ENCODE data around the gene TRAPPC11.
A peak's percentile ranks its signal among the peaks of the same experiment; 100 is the strongest.
"Not testable (repeated sequence)": the region's sequence is repeated elsewhere in the genome, so short reads cannot be mapped to it uniquely, and the experiment has no call there.

TRAPPC11 gene

DNA sequence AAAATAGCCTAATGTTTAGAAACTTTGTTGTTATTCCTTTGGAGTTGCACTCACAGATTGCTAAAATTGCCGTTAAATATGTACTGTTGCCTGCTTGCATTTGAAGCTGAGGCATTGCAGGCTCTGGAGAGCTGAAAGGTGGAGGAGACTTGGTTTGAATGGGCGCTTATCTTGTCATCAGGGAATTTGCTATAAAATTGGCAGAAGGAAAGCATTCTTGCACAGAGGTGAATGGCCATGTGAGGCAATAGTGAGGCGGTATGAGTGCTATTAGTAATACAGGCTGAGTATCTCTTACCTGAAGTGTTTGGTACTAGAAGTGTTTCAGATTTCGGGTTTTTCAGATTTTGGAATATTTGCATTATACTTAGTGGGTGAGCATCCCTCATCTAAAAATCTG is 41.3 kb downstream of the TRAPPC11 start:
- H3K4me3 ChIP-seq (ENCODE audit: low read length), result no peak overlapping the region
- DNase-seq (ENCODE audit: low read depth, low spot score), result no peak

GRCh38 chr4:183702492-183702891 is 43.4 kb downstream of the TRAPPC11 start:
- DNase-seq (ENCODE audit: low read depth, low spot score), result no peak

DNA sequence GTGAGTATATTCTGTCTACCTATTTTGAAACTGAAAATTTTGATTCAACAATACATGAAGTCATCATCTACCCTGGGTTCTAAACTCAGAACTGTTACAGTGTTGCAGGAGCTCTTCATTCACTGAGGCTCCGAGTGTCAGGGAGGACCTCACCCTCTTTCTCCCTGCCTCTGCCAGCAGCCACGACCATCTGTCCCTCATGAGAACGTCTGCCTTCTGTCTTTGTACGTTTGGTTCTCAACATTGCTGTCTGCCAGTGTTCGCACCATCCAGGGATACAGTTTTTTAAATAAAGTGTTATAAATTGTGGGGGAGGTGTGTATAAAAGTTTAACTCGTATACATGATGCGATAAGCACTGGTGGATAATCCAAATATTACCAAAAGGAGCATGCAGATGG is 55.5 kb downstream of the TRAPPC11 start:
- no peak overlapping the region for H3K4me3 ChIP-seq (ENCODE audit: low read length)
- no peak for DNase-seq (ENCODE audit: low read depth, low spot score)

More at GRCh38 chr4:183702492-183702891, 43.4 kb downstream of the TRAPPC11 start:
- no peak overlapping the region for H3K4me3 ChIP-seq (ENCODE audit: low read length)

DNA sequence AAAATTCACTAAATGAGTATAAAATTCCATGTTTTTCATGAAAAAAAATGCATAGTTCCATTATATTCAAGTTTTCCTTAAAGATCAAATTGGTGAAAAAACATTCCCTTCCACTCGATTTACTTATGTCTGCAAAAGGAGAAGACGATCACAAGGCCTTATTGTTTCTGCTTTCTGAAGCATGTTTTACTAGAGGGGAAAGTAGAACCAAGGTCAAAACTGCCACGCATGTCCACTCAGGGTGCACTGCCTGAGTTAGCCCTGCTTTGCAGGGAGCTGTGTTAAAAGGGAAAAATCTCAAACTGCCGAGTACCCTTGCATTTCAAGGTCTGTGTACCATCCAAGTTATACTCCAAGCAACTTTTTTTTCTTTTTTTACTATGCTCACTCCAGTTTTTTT is 57.2 kb downstream of the TRAPPC11 start:
- no peak for DNase-seq (ENCODE audit: low read depth, low spot score)
- H3K4me3 ChIP-seq (ENCODE audit: low read length), result no peak overlapping the region

GRCh38 chr4:183718876-183719275 is 59.8 kb downstream of the TRAPPC11 start:
- H3K4me3 ChIP-seq (ENCODE audit: low read length), result no peak overlapping the region
- DNase-seq (ENCODE audit: low read depth, low spot score), result no peak

GRCh38 chr4:183721207-183722081 is 62.4 kb downstream of the TRAPPC11 start:
- DNase-seq (ENCODE audit: low read depth, low spot score), result no peak
- no peak overlapping the region for H3K4me3 ChIP-seq (ENCODE audit: low read length)

- no peak overlapping the region for H3K4me3 ChIP-seq (ENCODE audit: low read length)
- DNase-seq (ENCODE audit: low read depth, low spot score), result peak; percentile 71
Observed at GRCh38 chr4:183722731-183723560, 63.9 kb downstream of the TRAPPC11 start.

DNA sequence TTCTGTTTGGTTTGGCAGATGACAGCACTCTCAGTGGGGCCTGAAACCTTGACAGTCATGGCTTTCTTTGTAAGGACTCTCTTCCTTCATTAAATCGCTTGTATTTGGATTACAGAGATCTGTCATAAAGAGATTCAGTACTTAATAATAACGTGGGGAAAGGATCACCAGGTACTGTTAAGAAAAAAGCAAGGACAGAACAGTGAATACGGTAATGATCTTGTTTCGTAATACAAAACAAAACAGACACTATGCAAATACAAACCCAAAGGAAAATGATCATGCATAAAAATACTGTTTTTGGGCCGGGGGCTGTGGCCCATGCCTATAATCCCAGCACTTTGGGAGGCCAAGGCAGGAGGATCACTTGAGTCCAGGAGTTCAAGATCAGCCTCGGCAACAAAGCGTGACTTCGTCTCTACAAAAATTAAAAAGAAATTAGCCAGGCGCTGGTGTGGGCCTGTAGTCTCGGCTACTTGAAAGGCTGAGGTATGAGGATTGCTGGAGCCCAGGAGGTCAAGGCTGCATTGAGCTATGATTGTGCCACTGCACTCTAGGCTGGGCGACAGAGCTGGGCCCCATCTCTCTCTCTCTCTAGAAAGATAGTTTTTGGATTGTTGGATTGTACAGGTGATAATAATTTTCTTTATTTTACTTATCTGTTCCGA is 64.6 kb downstream of the TRAPPC11 start:
- no peak for DNase-seq (ENCODE audit: low read depth, low spot score)
- H3K4me3 ChIP-seq (ENCODE audit: low read length), result no peak overlapping the region

DNA sequence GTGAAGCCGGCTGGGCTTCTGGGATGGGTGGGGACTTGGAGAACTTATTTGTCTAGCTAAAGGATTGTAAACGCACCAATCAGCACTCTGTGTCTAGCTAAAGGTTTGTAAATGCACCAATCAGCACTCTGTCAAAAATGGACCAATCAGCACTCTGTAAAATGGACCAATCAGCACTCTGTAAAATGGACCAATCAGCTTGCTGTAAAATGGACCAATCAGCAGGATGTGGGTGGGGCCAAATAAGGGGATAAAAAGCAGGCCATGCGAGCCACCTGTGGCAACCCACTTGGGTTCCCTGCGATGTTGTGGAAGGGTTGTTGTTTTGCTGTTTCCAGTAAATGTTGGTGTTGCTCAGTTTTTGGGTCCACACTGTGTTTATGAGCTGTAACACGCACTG is 66.5 kb downstream of the TRAPPC11 start:
- H3K4me3 ChIP-seq (ENCODE audit: low read length); DNase-seq (ENCODE audit: low read depth, low spot score): not testable (repeated sequence)

DNA sequence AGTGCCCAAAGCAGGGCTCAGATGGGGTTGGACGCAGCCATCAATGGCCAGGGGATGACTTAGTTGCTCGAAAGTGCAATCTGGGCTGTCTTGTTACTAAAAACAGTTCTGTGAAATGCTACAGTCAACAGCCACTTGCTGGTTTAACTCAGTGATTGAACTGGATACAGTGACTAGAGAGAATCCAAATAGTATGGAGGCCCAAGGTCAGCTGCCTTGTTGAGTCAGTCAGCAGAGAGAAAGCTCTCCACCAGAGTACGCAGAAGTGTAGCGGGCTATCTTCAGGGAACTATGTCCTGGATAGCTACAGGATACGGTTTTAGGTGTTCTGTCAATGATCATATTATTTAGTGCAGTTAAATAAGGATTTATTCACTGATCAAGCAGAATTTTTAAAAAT is 68.4 kb downstream of the TRAPPC11 start:
- no peak overlapping the region for H3K4me3 ChIP-seq (ENCODE audit: low read length)
- no peak for DNase-seq (ENCODE audit: low read depth, low spot score)

- no peak for DNase-seq (ENCODE audit: low read depth, low spot score)
- H3K4me3 ChIP-seq (ENCODE audit: low read length), result no peak overlapping the region
Observed at GRCh38 chr4:183728223-183729068, 69.4 kb downstream of the TRAPPC11 start.

- H3K4me3 ChIP-seq (ENCODE audit: low read length), result no peak overlapping the region
- no peak for DNase-seq (ENCODE audit: low read depth, low spot score)
Observed at GRCh38 chr4:183729069-183729406, 69.9 kb downstream of the TRAPPC11 start.

GRCh38 chr4:183729430-183730328 is 70.6 kb downstream of the TRAPPC11 start:
- H3K4me3 ChIP-seq (ENCODE audit: low read length), result no peak overlapping the region
- no peak for DNase-seq (ENCODE audit: low read depth, low spot score)

DNA sequence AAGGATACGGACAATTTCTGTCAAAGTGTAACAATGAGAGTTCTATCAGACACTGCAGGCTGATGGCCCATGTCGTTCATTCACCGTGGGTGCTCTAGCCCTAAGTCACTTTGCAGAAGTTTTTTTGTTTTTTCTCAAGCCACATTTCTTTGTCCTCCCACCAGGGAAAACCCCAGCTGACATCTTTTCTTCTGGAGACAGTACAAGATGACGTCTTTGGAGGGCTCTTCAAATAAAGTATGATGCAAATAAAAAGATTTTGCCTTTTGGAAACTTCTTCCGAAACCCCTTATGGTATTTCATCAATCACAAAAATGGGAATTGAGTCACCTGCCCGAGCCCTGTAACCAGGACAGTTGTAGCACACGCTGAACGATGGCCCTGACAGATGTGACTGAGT is 73.2 kb downstream of the TRAPPC11 start:
- H3K4me3 ChIP-seq (ENCODE audit: low read length), result no peak overlapping the region
- no peak for DNase-seq (ENCODE audit: low read depth, low spot score)

GRCh38 chr4:183733181-183733580 is 74.1 kb downstream of the TRAPPC11 start:
- no peak for DNase-seq (ENCODE audit: low read depth, low spot score)
- no peak overlapping the region for H3K4me3 ChIP-seq (ENCODE audit: low read length)

DNA sequence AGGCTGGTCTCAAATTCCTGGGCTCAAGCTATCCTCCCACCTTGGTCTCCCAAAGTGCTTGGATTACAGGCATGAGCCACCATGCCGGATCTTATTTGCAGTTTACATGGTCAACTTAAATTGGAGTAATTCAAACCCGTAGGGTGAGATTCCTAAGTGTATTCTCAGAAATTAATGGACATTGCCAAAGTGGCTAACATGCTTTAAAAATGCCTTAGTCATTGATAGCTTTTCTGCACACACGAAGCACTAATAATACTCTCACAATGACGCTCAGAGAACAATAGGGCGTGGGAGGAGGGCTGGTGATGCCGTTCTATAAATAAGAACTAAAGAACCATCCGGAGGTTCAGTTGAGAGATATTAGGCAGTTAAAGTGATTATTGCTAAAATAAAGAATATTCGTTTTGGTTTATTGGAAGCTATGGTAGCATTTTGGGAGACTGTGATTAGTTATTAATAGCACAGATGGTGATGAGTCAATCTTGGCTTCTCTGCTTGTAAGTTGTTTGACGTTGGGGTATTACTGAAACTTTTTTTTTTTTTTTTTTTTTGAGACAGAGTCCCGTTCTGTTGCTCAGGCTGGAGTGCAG is 79.1 kb downstream of the TRAPPC11 start:
- no peak overlapping the region for H3K4me3 ChIP-seq (ENCODE audit: low read length)
- no peak for DNase-seq (ENCODE audit: low read depth, low spot score)

GRCh38 chr4:183738961-183739360 is 79.9 kb downstream of the TRAPPC11 start:
- DNase-seq (ENCODE audit: low read depth, low spot score), result no peak
- H3K4me3 ChIP-seq (ENCODE audit: low read length), result no peak overlapping the region
